Naive thymus-derived CD8-positive, alpha-beta T cell (primary cell): Measurements from ENCODE around the gene CIDEA. TPM values are rescaled to one million over a fixed set of nuclear protein-coding genes. Genes with fewer than 3 reads are reported as not detected.

ENCODE experiments used
- ATAC-seq, 2 donors: fragments of 150-1000 bp; cut with Tn5 transposase in 1 of 2; sonication (Bioruptor Pico), chemical (Tn5 transposase) in 1 of 2; 1 replicate in 1 of 2; 2 replicates in 1 of 2; pipeline ENCODE4 v1.10.0; 2021; ENCODE audit warnings: mild to moderate bottlenecking in 2 of 2, moderate library complexity in 2 of 2
- POLR2A ChIA-PET: fragments of 350-600 bp; sonication (Branson Sonifier 250); formaldehyde crosslinking; loops from one replicate; lab custom pipeline; 2021; ENCODE audit warnings: antibody characterized with exemption; lab: Charles Lee
- DNase-seq, 10 donors: peaks; one replicate each; pipeline versions ENCODE4 v3.0.0 to v3.0.0-alpha.2; 2020 to 2022
- H3K27ac Mint-ChIP-seq, 10 donors: one replicate each; pipeline ENCODE4 v1.8.0; 2020 to 2022; ENCODE audit warnings: mild to moderate bottlenecking in 10 of 10, mixed read lengths in 10 of 10, moderate library complexity in 4 of 10, inconsistent platforms in 1 of 10
- H3K27me3 Mint-ChIP-seq, 5 donors: one replicate each; pipeline ENCODE4 v1.8.0; 2021 to 2022; ENCODE audit warnings: mixed read lengths in 5 of 5
- H3K36me3 Mint-ChIP-seq, 3 donors: one replicate each; pipeline ENCODE4 v1.8.0; 2020 to 2022; ENCODE audit warnings: mixed read lengths in 3 of 3, mild to moderate bottlenecking in 2 of 3, inconsistent platforms in 1 of 3
- H3K4me1 Mint-ChIP-seq, 4 donors: one replicate each; pipeline ENCODE4 v1.8.0; 2021 to 2022; ENCODE audit warnings: mixed read lengths in 4 of 4
- H3K4me3 Mint-ChIP-seq, 10 donors: one replicate each; pipeline ENCODE4 v1.8.0; 2020 to 2022; ENCODE audit warnings: mild to moderate bottlenecking in 10 of 10, mixed read lengths in 10 of 10, moderate library complexity in 6 of 10, inconsistent platforms in 1 of 10
- H3K9me3 Mint-ChIP-seq, 9 donors: one replicate each; pipeline ENCODE4 v1.8.0; 2020 to 2022; ENCODE audit warnings: mixed read lengths in 9 of 9, mild to moderate bottlenecking in 3 of 9, inconsistent platforms in 1 of 9, moderate library complexity in 1 of 9
- polyA plus RNA-seq, 3 donors: library from polyadenylated mRNA; unstranded; fragments of 300-500 nt; fragmentation: Illumina TruSeq; gene quantifications; one replicate each; pipeline ENCODE4 v1.2.3, GENCODE V29; 2021
- total RNA-seq, 8 experiments: library from RNA in 2 of 8; stranded (reverse) in 2 of 8; gene quantifications; one replicate each; pipeline ENCODE4 v1.2.3 and lab custom pipeline; 2021 to 2026

CIDEA gene
- total and polyA plus RNA-seq, 5 experiments from 2014 or later = not detected

DNA sequence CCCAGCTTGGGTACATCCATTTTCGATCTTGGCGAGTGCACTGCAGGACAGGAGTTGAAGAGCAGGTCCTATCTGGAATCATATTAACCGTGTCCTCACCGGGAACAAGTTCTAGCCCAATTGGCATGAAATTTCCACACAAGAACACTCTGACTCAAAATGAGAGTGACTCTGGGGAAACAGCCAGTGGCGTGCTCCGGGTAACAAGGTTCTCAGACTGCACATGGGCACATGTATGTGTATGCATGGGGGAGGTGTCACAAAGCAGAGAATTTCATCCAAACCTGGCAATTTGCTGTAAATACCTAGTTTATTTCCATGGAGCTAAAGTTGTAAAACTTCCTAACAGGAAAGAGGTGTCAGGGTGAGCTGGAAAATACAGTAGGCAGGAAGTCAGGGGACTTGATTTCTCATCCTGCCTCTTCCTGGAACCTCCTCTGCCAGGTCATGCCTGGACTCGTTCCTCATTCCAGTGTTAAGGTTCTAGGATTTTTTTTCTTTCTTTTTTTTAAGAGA is 55.6 kb downstream of the CIDEA start:
- no peak for ATAC-seq
- Mint-ChIP-seq H3K27me3 (peaks cover 16 to 47% (median 33%) of the 10 kb centered on the region in 5 donors), H3K27ac (peak overlapping the region in 1 of 10 donors; percentile 22), H3K9me3 (peaks cover 0 to 37% (median 11%) of the 10 kb centered on the region in 9 donors), H3K36me3 (peaks cover 6 to 13% (median 10%) of the 10 kb centered on the region in 3 donors), H3K4me3 (peak overlapping the region in 8 of 10 donors; percentile 9 to 80 (median 37)), H3K4me1 (peaks cover 3 to 35% (median 15%) of the 10 kb centered on the region in 4 donors)
- DNase-seq = no peak
- POLR2A ChIA-PET = no interaction called here

- Mint-ChIP-seq H3K4me3 (peak overlapping the region in 1 of 10 donors; percentile 12), H3K4me1 (peaks cover 3 to 36% (median 15%) of the 10 kb centered on the region in 4 donors), H3K9me3 (peaks cover 0 to 37% (median 11%) of the 10 kb centered on the region in 9 donors), H3K36me3 (peaks cover 6 to 13% (median 10%) of the 10 kb centered on the region in 3 donors), H3K27me3 (peaks cover 14 to 36% (median 24%) of the 10 kb centered on the region in 5 donors), H3K27ac (no peak overlapping the region)
- no peak for DNase-seq
- ATAC-seq = no peak
- POLR2A ChIA-PET = no interaction called here
These were observed 56.6 kb downstream of the CIDEA start for GRCh38 chr18:12310762-12311161.

GRCh38 chr18:12312976-12313375 is 58.8 kb downstream of the CIDEA start:
- Mint-ChIP-seq H3K36me3 (peaks cover 4 to 13% (median 10%) of the 10 kb centered on the region in 3 donors), H3K27me3 (peaks cover 6 to 18% (median 10%) of the 10 kb centered on the region in 5 donors), H3K9me3 (peaks cover 0 to 37% (median 11%) of the 10 kb centered on the region in 9 donors), H3K4me1 (peaks cover 0 to 35% (median under 1%) of the 10 kb centered on the region in 4 donors), H3K4me3 (no peak overlapping the region), H3K27ac (no peak overlapping the region)
- ATAC-seq = no peak
- DNase-seq = no peak
- POLR2A ChIA-PET = no interaction called here

DNA sequence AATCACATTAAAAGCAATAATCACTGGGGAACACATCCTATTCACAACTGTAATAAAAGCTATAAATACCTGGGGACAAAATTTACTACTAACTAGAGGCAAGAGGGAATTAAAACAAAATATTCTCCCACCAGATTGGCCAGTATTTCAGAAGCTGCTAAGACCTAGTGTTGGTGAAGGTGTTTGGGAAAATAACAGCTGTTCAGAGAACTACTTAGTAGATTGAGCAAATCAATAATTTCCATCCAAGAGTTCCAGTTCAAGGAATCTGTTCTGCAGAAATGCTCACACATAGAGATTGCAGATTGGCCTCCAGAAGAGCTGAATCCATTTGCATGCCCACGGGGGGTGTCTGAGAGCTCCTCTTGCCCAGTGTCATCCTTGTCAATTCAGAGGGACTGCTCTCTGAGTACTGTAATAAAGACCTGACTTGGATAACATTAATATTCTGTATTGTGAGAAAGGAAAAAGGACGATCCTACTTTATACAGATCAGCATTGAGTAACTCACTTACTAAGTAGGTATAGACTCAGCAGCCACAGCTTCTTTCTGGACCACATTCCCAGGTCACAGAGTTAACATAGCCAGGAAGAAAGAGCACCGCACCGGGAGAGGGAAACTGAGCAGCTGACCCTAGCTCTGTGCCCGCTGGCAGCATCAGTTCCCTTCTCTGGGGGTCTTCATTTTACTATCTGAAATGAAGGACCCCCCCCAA is 59.5 kb downstream of the CIDEA start:
- no peak for DNase-seq
- Mint-ChIP-seq H3K9me3 (peaks cover 0 to 37% (median 11%) of the 10 kb centered on the region in 9 donors), H3K36me3 (peaks cover 4 to 13% (median 10%) of the 10 kb centered on the region in 3 donors), H3K27ac (no peak overlapping the region), H3K27me3 (peaks cover 6 to 16% (median 10%) of the 10 kb centered on the region in 5 donors), H3K4me1 (peaks cover 0 to 40% (median under 1%) of the 10 kb centered on the region in 4 donors), H3K4me3 (no peak overlapping the region)
- POLR2A ChIA-PET = no interaction called here
- ATAC-seq = no peak

- no peak for DNase-seq
- peaks cover under 1 to 6% (median 3%) of the 10 kb centered on the region in 5 donors for H3K27me3 Mint-ChIP-seq
- no peak overlapping the region for H3K27ac Mint-ChIP-seq
- H3K4me1 Mint-ChIP-seq = peaks cover 0 to 36% (median 0%) of the 10 kb centered on the region in 4 donors
- peaks cover 0 to 34% (median 11%) of the 10 kb centered on the region in 9 donors for H3K9me3 Mint-ChIP-seq
- POLR2A ChIA-PET = no interaction called here
- H3K36me3 Mint-ChIP-seq = peaks cover under 1 to 13% (median 10%) of the 10 kb centered on the region in 3 donors
- ATAC-seq = no peak
- no peak overlapping the region for H3K4me3 Mint-ChIP-seq
These were observed 60.6 kb downstream of the CIDEA start for GRCh38 chr18:12314591-12315305.

DNA sequence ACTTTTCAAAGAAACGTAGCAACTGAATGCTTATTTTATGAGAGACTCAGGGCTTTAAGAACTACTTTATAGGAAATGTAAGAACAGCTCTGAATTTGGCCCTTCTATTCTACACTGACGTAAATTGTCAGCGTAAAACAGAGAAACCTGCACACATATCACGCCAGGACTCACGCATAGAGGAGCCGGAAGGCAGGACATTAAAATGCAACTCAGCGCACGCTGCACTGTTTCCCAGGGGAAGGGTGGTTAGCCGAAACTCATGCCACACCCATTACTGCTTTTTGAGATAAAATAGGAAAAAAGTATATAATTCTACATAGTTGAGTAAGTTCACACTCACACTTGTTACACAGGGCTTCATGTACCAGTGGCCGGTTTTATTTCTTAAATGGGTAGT is 61.3 kb downstream of the CIDEA start:
- peak in 1 of 10 donors; percentile 11 for DNase-seq
- H3K4me3 Mint-ChIP-seq = peak overlapping the region in 1 of 10 donors; percentile 44
- H3K36me3 Mint-ChIP-seq = peaks cover 0 to 12% (median 10%) of the 10 kb centered on the region in 3 donors
- peaks cover 0 to 37% (median 0%) of the 10 kb centered on the region in 4 donors for H3K4me1 Mint-ChIP-seq
- no peak for ATAC-seq
- POLR2A ChIA-PET = no interaction called here
- peaks cover 0 to 30% (median 10%) of the 10 kb centered on the region in 9 donors for H3K9me3 Mint-ChIP-seq
- H3K27ac Mint-ChIP-seq = peak overlapping the region in 1 of 10 donors; percentile 40
- H3K27me3 Mint-ChIP-seq = peaks cover 0 to 5% (median 0%) of the 10 kb centered on the region in 5 donors

GRCh38 chr18:12315911-12316310 is 61.8 kb downstream of the CIDEA start:
- H3K27ac Mint-ChIP-seq = peak overlapping the region in 2 of 10 donors; percentile 3 to 40
- peaks cover 0 to 30% (median 9%) of the 10 kb centered on the region in 9 donors for H3K9me3 Mint-ChIP-seq
- H3K27me3 Mint-ChIP-seq = peaks cover 0 to 5% (median 0%) of the 10 kb centered on the region in 5 donors
- peak overlapping the region in 1 of 10 donors; percentile 44 for H3K4me3 Mint-ChIP-seq
- POLR2A ChIA-PET = no interaction called here
- H3K36me3 Mint-ChIP-seq = peaks cover 0 to 11% (median 8%) of the 10 kb centered on the region in 3 donors
- ATAC-seq (no peak), DNase-seq (no peak)
- H3K4me1 Mint-ChIP-seq = peaks cover 0 to 41% (median 0%) of the 10 kb centered on the region in 4 donors

DNA sequence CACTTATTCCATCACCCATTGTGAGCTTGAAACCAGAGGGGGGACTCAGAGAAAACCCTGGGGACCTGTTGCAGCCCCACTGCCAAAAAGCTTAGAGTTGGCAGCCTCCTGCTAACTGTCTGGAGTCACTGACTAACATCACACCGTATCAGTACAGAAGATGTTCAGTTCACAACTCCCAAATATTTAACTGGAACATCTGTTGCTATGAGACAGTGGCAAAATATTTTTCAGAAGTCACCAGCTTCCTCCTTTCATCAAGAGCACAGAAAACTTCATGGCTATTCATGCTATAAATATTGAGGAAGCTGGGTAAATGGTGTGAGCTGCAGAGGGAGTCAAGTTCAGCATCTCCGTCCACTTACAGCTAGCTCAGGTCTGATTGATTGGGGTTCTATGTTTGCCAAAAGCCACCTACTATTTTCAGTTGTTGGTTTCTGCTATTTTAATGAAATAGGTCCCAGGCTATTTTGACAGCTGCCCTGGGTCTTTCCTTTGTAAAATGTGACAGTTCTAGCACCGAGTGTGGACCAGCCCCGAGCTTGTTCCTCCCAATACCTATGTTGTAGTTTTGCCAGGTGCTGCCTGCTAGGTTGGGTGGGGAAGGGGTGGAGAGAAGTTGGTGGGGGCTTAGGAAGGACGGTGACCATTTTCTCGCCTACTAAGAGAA is 63.6 kb downstream of the CIDEA start:
- DNase-seq = no peak
- POLR2A ChIA-PET = no interaction called here
- peaks cover 0 to 4% (median 0%) of the 10 kb centered on the region in 5 donors for H3K27me3 Mint-ChIP-seq

DNA sequence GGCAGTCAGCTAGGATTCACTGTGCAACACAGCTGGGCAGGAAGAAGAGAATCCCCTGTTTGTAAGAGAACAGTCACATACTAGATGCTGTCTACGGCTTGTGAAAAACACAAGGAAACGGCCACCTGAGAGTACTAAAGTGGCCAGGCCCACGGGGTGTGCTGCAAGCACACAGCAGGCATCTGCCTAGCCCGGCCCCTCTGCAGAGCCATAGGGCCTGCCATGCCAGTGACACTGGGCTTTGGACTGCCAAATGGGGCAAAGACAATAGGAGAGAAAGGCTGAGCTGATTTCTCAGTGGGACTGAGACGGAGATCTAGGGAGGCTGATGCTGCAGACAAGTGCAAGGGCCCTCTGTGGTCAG is 64.2 kb downstream of the CIDEA start:
- peak overlapping the region in 3 of 10 donors; percentile 3 to 64 (median 27) for H3K27ac Mint-ChIP-seq
- POLR2A ChIA-PET = no interaction called here
- peaks cover 0 to 45% (median 0%) of the 10 kb centered on the region in 4 donors for H3K4me1 Mint-ChIP-seq
- ATAC-seq = no peak
- peak overlapping the region in 1 of 10 donors; percentile 28 for H3K4me3 Mint-ChIP-seq
- H3K36me3 Mint-ChIP-seq = peaks cover 0 to 9% (median 8%) of the 10 kb centered on the region in 3 donors
- DNase-seq = no peak
- H3K27me3 Mint-ChIP-seq = peaks cover 0 to 2% (median 0%) of the 10 kb centered on the region in 5 donors
- peaks cover 0 to 9% (median 0%) of the 10 kb centered on the region in 9 donors for H3K9me3 Mint-ChIP-seq

More for the DNA sequence above, 63.6 kb downstream of the CIDEA start:
- ATAC-seq = no peak
- peaks cover 0 to 13% (median 3%) of the 10 kb centered on the region in 9 donors for H3K9me3 Mint-ChIP-seq
- peaks cover 0 to 7% (median 5%) of the 10 kb centered on the region in 3 donors for H3K36me3 Mint-ChIP-seq
- peak overlapping the region in 3 of 10 donors; percentile 3 to 64 (median 27) for H3K27ac Mint-ChIP-seq
- H3K4me1 Mint-ChIP-seq = peaks cover 0 to 47% (median 0%) of the 10 kb centered on the region in 4 donors
- peak overlapping the region in 1 of 10 donors; percentile 28 for H3K4me3 Mint-ChIP-seq

GRCh38 chr18:12318857-12319256 is 64.7 kb downstream of the CIDEA start:
- ATAC-seq (no peak), DNase-seq (no peak)
- Mint-ChIP-seq H3K4me1 (peaks cover 0 to 39% (median 0%) of the 10 kb centered on the region in 4 donors), H3K4me3 (no peak overlapping the region), H3K9me3 (peaks cover 0 to 4% (median 0%) of the 10 kb centered on the region in 9 donors), H3K36me3 (peaks cover 0 to 14% (median 9%) of the 10 kb centered on the region in 3 donors), H3K27ac (no peak overlapping the region), H3K27me3 (peaks cover 0 to 2% (median 0%) of the 10 kb centered on the region in 5 donors)
- POLR2A ChIA-PET = no interaction called here

DNA sequence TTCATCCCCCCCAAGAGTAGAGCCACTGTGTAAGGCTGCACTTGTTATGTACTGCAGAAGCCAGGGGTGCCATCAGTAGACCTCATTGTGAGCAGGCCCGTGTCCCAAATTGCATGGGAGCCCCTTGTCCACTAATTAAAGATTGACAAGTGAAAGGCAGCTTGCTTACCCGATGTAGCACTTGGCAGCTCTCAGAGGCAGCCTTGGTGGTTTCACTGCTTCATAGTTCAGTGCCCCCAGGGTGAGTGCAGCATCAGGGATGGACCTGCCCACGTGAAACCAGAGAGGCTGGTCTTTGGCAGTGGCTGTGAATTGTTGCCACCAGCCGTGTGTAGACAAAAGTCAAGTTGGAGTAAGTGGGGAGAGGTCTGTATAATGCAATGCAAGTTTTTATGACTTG is 67.2 kb downstream of the CIDEA start:
- DNase-seq (no peak), ATAC-seq (no peak)
- Mint-ChIP-seq H3K4me3 (no peak overlapping the region), H3K27ac (no peak overlapping the region), H3K4me1 (peaks cover 0 to 34% (median 0%) of the 10 kb centered on the region in 4 donors), H3K9me3 (no peaks in the 10 kb centered on the region), H3K27me3 (peaks cover 0 to under 1% (median 0%) of the 10 kb centered on the region in 5 donors), H3K36me3 (peaks cover 0 to 35% (median 23%) of the 10 kb centered on the region in 3 donors)
- POLR2A ChIA-PET = no interaction called here
